NCI-H1048 (cell line): ENCODE measurements around the gene ZNF205.

Experiments used
- DNase-seq: peaks from one replicate; lab custom pipeline; 2025; lab: John Stamatoyannopoulos, UW

Gene ZNF205

DNA sequence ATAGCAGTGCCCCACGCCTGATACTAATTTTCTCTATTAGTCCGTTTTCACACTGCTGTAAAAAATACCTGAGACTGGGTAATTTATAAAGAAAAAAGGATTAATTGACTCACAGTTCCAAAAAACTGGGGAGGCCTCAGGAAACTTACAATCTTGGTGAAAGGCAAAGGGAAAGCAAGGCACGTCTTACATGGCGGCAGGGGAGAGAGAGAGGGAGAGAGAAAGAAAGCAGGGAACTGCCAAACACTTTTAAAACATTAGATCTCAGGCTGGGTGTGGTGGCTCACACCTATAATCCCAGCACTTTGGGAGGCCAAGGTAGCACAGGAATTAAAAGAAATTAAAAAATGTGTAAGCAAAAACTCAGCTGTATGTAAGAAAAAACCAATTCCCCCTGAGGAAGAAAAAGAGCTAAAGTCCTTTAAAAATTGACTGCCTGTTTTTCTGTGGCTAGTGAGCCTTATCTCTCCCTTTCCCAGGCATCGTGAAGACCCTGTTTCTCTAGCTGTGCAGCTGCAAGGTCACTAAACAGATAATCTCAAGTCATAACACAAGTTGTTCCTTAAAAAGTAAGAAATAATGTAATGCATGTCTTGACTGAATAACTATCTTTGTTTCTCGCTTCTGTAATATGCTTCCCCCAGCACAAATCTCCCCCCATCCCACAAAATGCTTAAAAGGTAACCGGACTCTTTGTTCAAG is 27.3 kb upstream of the ZNF205 start:
- no peak for DNase-seq

DNA sequence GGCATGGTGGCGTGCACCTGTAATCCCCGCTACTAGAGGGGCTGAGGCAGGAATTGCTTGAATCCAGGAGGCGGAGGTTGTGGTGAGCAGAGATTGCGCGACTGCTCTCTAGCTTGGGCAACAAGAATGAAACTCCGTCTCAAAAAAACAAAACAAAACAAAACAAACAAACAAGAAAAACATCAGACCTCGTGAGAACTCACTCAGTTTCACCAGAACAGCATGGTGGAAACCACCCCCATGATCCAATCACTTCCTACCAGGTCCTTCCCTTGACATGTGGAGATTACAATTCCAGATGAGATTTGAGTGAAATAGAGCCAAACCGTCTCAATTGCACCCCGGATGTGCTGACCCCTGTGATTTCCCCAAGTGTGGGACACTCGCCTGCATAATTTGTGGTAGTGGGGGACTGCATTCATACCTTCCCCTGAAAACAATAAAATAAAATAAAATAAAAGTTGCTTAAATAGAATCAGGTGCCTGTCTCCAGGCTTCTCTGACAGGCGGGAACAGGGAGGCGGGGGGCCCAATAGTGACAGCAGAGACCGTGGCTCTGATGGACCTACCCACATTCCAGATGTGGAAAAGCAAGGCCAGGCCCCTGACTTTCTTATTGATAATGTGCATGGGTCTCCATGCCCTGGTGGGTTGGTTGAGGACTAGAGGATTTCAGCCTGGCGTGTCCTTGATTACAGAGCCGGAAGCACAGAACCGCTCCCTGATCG is 26.4 kb upstream of the ZNF205 start:
- DNase-seq = no peak

GRCh38 chr16:3086596-3087242 is 25.7 kb upstream of the ZNF205 start:
- DNase-seq = no peak

- no peak for DNase-seq
These were observed 24.8 kb upstream of the ZNF205 start for GRCh38 chr16:3087243-3088235.

DNA sequence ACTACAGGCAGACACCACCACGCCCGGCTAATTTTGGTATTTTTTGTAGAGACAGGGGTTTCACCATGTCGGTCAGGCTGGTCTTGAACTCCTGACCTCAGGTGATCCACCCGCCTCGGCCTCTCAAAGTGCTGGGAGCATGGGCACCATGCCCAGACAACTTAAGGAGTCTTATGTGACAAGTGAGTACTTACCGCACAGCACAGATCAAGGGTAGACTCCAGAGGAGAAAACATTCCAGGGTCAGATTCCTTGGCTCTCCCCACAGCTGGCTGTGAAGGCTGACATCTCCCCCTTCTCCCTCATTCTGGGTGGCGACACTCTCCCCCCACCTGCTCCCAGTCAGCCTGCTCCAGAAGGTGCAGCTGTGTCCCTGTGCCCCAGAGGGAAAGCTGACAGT is 23.9 kb upstream of the ZNF205 start:
- no peak for DNase-seq

DNA sequence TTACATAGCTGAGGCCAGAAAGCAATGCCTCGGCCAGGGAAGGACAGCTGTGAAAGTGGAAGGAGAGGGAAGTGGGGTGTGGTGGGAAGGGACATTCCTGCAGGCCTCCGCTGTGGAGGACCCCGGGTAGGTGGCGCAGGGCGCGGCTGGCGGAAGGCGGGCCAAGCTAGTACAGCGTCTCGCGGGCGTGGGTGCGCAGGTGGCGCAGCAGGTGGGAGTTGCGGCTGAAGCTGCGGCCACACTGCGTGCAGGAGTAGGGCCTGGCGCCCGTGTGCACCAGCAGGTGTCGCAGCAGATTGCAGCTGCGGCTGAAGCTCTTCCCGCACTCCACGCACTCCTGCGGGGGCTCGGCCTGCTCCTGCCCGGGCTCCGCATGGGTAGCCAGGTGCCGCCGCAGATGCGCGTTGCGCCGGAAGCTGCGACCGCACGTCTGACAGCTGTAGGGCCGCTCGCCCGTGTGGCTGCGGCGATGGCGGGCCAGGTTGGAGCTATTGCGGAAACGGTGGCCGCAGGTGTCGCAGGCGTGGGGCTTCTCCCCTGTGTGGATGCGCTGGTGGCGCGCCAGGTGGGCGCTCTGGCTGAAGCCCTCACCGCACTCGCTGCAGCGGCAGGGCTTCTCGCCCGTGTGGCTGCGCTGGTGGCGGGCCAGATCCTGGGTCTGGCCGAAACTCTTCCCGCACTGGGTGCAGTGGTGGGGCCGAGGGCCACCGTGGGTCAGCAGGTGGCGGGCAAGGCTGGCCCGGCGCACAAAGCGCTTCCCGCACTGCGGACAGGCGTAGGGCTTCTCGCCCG is 23.3 kb upstream of the ZNF205 start:
- no peak for DNase-seq

DNA sequence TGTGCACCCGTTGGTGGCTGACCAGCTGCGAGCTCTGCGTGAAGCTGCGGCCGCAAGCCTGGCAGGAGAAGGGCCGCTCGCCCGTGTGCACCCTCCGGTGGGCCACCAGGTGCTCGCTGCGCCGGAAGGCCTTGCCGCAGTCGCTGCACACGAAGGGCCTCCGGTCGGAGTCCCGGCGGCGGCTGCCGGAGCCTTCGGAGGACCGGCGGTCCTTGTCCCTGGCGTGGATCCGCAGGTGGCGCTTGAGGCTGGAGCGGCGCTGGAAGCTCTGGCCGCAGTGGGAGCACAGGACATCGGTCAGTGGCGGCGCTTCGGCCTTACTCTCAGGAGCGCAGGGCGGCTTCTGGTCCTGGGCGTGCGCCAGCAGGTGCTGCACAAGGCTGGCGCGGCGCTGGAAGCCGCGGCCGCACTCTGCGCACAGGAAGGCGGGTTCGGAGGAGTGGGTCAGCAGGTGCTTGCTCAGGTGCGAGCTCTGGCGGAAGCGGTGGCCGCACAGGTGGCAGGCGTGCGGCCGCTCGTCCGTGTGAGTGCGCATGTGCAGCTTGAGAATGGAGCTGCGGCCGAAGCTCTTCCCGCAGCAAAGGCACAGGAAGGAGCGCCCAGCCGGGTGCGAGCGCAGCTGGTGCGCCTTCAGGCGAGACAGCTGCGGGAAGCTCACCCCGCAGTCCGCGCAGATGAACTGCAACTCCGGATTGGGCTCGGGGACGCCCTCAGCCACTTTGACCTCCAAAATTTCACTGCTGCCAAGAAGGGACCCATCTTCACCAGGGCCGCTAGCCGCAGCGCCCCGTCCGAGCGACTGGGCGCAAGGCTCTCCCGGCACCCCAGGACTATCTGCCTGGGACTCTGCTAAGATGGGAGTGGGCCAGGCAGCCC is 22.4 kb upstream of the ZNF205 start:
- DNase-seq = no peak

- no peak for DNase-seq
These were observed 20.8 kb upstream of the ZNF205 start for GRCh38 chr16:3091551-3091950.

- no peak for DNase-seq
These were observed 19.9 kb upstream of the ZNF205 start for GRCh38 chr16:3092501-3092941.

- no peak for DNase-seq
These were observed 17.9 kb upstream of the ZNF205 start for GRCh38 chr16:3094289-3095027.

- DNase-seq = no peak
These were observed 16.5 kb upstream of the ZNF205 start for GRCh38 chr16:3095869-3096268.

- DNase-seq = no peak
These were observed 16.0 kb upstream of the ZNF205 start for GRCh38 chr16:3096362-3096761.

DNA sequence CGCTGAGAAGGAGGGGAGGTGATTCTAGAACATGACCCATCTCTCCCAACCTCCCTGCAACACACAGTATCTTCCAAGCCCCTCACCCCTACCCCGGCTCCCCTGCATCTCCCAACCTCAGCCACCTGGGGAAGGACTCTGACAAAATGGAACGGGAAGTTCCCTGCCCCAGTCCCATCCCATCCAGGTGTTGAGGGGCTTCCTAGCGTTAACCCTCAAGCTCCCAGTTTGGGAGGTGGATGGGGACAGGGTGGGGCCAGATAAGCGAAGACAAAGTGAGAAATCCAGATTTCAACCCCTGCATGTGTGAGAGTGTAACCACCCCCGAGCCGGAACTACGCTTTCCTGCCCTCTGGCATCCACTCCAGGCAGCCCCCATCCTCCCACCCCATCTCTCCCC is 15.1 kb upstream of the ZNF205 start:
- DNase-seq = no peak

GRCh38 chr16:3098459-3099394 is 13.7 kb upstream of the ZNF205 start, which contains the start of gene ZSCAN10:
ZSCAN10 (minus strand) TSS chr16:3099294; CDS start chr16:3092937, 6,357 bp downstream.
- no peak for DNase-seq

DNA sequence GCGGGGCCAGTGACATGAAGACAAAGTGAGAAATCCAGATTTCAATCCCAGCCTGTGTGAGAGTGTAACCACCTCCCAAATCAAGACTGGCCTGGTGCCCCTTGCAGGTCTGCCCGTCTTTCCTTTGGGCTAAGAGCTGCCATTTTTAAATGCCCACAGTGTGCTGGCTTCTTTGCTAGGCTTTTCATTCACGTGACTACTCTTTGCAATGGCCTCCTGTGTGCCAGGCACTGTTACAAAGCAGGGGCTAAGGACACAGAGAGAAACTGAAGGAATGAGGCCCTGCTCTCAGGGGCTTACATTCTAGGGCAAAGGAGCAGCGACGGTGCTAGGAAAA is 13.0 kb upstream of the ZNF205 start:
- DNase-seq = no peak

- DNase-seq = peak; percentile 36
These were observed 12.5 kb upstream of the ZNF205 start for GRCh38 chr16:3099732-3100499.

DNA sequence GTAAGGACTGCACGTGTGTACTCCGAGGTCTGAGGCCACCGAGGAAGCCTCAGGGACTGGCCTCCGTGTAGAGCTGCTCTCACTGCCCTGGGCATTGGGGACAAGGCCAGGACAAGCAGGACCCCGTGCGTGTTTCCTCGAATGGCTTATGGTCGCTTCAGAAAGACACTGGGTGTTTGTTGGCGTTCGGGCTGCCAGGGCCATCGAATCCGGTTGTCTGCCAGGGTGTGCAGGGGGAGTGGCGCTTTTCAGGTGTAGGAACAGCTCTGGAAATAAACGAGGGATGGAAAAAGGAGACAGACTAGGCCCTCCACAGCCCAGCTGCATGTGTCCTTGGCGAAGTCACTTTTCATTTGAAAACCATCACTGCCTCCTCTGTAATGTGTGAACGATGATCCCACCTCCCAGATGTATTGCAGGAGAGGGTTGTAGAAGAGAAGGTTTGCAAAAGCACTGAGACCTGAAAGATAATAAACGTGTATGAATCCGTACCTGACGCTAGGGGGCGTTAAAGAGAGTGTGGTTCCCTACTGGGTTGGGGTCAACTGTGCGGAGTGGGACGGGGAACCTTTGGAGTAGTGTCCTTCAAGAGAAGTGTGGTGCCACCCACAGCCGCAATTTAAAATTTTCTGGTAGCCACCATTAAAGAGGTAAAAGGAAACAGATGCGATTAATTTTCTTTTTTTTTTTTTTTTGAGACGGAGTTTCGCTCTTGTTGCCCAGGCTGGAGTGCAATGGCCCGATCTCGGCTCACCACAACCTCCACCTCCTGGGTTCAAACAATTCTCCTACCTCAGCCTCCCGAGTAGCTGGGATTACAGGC is 11.2 kb upstream of the ZNF205 start:
- DNase-seq = no peak
